ENCODE measurements around the gene ANKRD6.

DNA sequence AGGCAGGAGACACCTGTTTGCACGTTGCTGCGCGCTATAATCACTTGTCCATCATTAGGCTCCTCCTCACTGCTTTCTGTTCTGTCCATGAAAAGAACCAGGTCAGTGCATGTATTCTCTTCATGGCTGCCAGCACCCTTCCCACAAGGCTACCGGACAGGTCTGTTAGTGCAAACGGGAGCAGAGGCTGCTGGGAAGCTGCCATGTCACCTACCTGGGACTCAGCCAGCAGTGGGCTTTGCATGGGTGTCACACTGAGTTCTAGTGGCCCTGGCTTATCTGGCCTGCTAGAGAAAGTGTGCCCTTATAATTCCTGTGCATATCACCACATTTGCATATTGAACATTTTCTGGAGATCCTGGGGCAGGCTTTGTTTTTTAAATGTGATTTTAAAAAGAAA is 180.8 kb downstream of the ANKRD6 start:
- TF ChIP-seq, protein P1, sequence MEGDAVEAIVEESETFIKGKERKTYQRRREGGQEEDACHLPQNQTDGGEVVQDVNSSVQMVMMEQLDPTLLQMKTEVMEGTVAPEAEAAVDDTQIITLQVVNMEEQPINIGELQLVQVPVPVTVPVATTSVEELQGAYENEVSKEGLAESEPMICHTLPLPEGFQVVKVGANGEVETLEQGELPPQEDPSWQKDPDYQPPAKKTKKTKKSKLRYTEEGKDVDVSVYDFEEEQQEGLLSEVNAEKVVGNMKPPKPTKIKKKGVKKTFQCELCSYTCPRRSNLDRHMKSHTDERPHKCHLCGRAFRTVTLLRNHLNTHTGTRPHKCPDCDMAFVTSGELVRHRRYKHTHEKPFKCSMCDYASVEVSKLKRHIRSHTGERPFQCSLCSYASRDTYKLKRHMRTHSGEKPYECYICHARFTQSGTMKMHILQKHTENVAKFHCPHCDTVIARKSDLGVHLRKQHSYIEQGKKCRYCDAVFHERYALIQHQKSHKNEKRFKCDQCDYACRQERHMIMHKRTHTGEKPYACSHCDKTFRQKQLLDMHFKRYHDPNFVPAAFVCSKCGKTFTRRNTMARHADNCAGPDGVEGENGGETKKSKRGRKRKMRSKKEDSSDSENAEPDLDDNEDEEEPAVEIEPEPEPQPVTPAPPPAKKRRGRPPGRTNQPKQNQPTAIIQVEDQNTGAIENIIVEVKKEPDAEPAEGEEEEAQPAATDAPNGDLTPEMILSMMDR (IDR thresholded peaks at IDR 0.05; ENCODE audit: poor library complexity), result no peak
- no peak for TF ChIP-seq EZH2phosphoT487 (IDR thresholded peaks at IDR 0.05; ENCODE audit: low read depth, severe bottlenecking, unreplicated experiment)
